HEK293T (cell line): Measurements from ENCODE around the gene FUT2.

ENCODE experiments used
- BHLHE40 ChIP-seq: fragments of 450-650 bp; IDR thresholded peaks from 2 replicates; pipeline ENCODE4 v1.6.1; 2016; ENCODE audit warnings: mild to moderate bottlenecking, moderate library complexity, borderline replicate concordance
- CTBP1 ChIP-seq: fragments of 450-650 bp; IDR thresholded peaks from 2 replicates; pipeline ENCODE4 v1.6.1; 2016; ENCODE audit warnings: borderline replicate concordance
- ELF4 ChIP-seq: fragments of 450-650 bp; IDR thresholded peaks from 2 replicates; pipeline ENCODE4 v1.6.1; 2017; ENCODE audit warnings: antibody characterized with exemption
- FOXK2 ChIP-seq: fragments of 450-650 bp; IDR thresholded peaks from 2 replicates; pipeline ENCODE4 v1.6.1; 2016; ENCODE audit warnings: mild to moderate bottlenecking
- FOXM1 ChIP-seq: fragments of 450-650 bp; IDR thresholded peaks from 2 replicates; pipeline ENCODE4 v1.6.1; 2017; ENCODE audit warnings: mild to moderate bottlenecking, borderline replicate concordance
- L3MBTL2 ChIP-seq: fragments of 450-650 bp; conservative IDR thresholded peaks from 2 replicates; pipeline ENCODE4 v1.6.1; 2016; ENCODE audit warnings: mild to moderate bottlenecking
- NFRKB ChIP-seq: fragments of 450-650 bp; IDR thresholded peaks from 2 replicates; pipeline ENCODE4 v1.6.1; 2016; ENCODE audit warnings: mild to moderate bottlenecking, moderate library complexity
- SP1 ChIP-seq: fragments of 450-650 bp; IDR thresholded peaks from 2 replicates; pipeline ENCODE4 v1.6.1; 2017
- SUZ12 ChIP-seq: fragments of 450-650 bp; IDR thresholded peaks from 2 replicates; pipeline ENCODE4 v1.6.1; 2016; ENCODE audit warnings: mild to moderate bottlenecking
- TARDBP ChIP-seq: fragments of 450-650 bp; IDR thresholded peaks from 2 replicates; pipeline ENCODE4 v1.6.1; 2016
- ZNF384 ChIP-seq: fragments of 450-650 bp; IDR thresholded peaks from 2 replicates; pipeline ENCODE4 v1.6.1; 2016

GRCh38 chr19:48750351-48750750, 54.6 kb downstream of the FUT2 start:
- TF ChIP-seq FOXM1 (no peak), SUZ12 (no peak), SP1 (no peak), BHLHE40 (no peak), L3MBTL2 (no peak), FOXK2 (no peak), TARDBP (no peak), ELF4 (no peak), ZNF384 (no peak), NFRKB (no peak), CTBP1 (no peak)
